ENCODE measurements around the gene MEI4. TPM values are rescaled to one million over a fixed set of nuclear protein-coding genes. Genes with fewer than 3 reads are reported as not detected.

The MEI4 gene
- total RNA-seq, 6 experiments from 2014 or later = 0.12 to 1.1 (median 0.22) TPM

DNA sequence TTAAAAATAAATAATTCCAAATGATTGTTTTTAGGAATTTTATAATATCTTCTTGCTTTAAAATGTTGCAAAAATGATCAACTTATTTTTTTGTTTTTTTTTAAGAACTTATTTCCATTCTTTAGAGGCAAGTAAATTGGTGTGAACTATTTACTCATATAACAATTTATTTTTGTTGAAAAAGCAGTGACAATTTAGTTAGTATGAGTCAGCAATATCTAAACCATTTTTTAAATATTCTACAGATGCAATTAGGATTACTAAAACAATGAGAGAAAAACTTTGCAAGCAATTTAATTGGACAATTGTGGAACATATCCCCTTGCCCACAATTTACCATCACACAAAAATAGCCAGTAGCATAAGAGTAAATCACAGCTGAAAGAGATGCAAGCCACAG, 319.5 kb downstream of the MEI4 start:
- no peaks in the 10 kb centered on the region for H3K36me3 ChIP-seq
- no peak overlapping the region for H3K27ac ChIP-seq
- ATAC-seq = no peak
- H3K4me3 ChIP-seq = no peak overlapping the region
- intact Hi-C loops (cut with DNase I) = no loop called here
- TF ChIP-seq POLR2A (IDR thresholded peaks at IDR 0.05) (no peak), CTCF (IDR thresholded peaks at IDR 0.05) (no peak)
- no peaks in the 10 kb centered on the region for H3K27me3 ChIP-seq
- DNase-seq = no peak
- H3K4me1 ChIP-seq = no peaks in the 10 kb centered on the region
- H3K9me3 ChIP-seq = no peaks in the 10 kb centered on the region

Other genes with a start within 250 kb of the MEI4 start
- not detected for gene HTR1B, start 189.5 kb upstream of the MEI4 start, total RNA-seq